Activated CD8-positive, alpha-beta memory T cell treated with anti-CD3 and anti-CD28 coated beads, Interleukin-2, amount 50 U/mL, for 4 hours (primary cell): ENCODE measurements around the gene P2RY2.
"Not testable (repeated sequence)": the region's sequence is repeated elsewhere in the genome, so short reads cannot be mapped to it uniquely, and the experiment has no call there.

Experiments used
- DNase-seq: peaks from one replicate; pipeline ENCODE4 v3.0.0-alpha.2; 2020

The P2RY2 gene

GRCh38 chr11:73229896-73230875, 12.1 kb downstream of the P2RY2 start:
- DNase-seq, result no peak

GRCh38 chr11:73230931-73231330, 12.8 kb downstream of the P2RY2 start:
- no peak for DNase-seq

- not testable (repeated sequence) for DNase-seq
Observed at GRCh38 chr11:73232487-73232886, 14.4 kb downstream of the P2RY2 start.

- no peak for DNase-seq
Observed at GRCh38 chr11:73233211-73233610, 15.1 kb downstream of the P2RY2 start.

- no peak for DNase-seq
Observed at GRCh38 chr11:73233692-73234470, 15.8 kb downstream of the P2RY2 start.

- no peak for DNase-seq
Observed at GRCh38 chr11:73234471-73235181, 16.5 kb downstream of the P2RY2 start.

GRCh38 chr11:73235236-73235786, 17.2 kb downstream of the P2RY2 start:
- DNase-seq, result no peak

GRCh38 chr11:73236205-73236765, 18.2 kb downstream of the P2RY2 start:
- no peak for DNase-seq

- no peak for DNase-seq
Observed at GRCh38 chr11:73236854-73237253, 18.8 kb downstream of the P2RY2 start.

- DNase-seq, result no peak
Observed at GRCh38 chr11:73237471-73238290, 19.6 kb downstream of the P2RY2 start.

- no peak for DNase-seq
Observed at GRCh38 chr11:73239111-73239521, 21.0 kb downstream of the P2RY2 start.

- no peak for DNase-seq
Observed at GRCh38 chr11:73239571-73240189, 21.6 kb downstream of the P2RY2 start.

GRCh38 chr11:73240190-73240781, 22.2 kb downstream of the P2RY2 start:
- no peak for DNase-seq

- DNase-seq, result no peak
Observed at GRCh38 chr11:73241300-73241699, 23.2 kb downstream of the P2RY2 start.

- DNase-seq, result peak; percentile 72
Observed at GRCh38 chr11:73242251-73243092, 24.4 kb downstream of the P2RY2 start.

GRCh38 chr11:73243093-73243485, 25.0 kb downstream of the P2RY2 start:
- no peak for DNase-seq

- DNase-seq, result no peak
Observed at GRCh38 chr11:73244589-73245240, 26.6 kb downstream of the P2RY2 start.

- no peak for DNase-seq
Observed at GRCh38 chr11:73245461-73245860, 27.4 kb downstream of the P2RY2 start.

- DNase-seq, result no peak
Observed at GRCh38 chr11:73246303-73246702, 28.2 kb downstream of the P2RY2 start.
